Mucosa of descending colon (tissue), 3 donors: ENCODE data around the gene DIRAS1. TPM values are rescaled to one million over a fixed set of nuclear protein-coding genes. Genes with fewer than 3 reads are reported as not detected.

Experiments used
- ATAC-seq: fragments of 200-7000 bp; cut with Tn5 transposase; one replicate; pipeline ENCODE4 v1.9.1; 2020; ENCODE audit warnings: mild to moderate bottlenecking, moderate library complexity
- DNase-seq, 3 donors: peaks; one replicate each; pipeline ENCODE4 v3.0.0-alpha.2; 2020
- H3K36me3 ChIP-seq: fragments of 200-600 bp; one replicate; pipeline ENCODE4 v1.8.0; 2021; ENCODE audit warnings: low read depth, mild to moderate bottlenecking
- H3K4me1 ChIP-seq: fragments of 200-600 bp; one replicate; pipeline ENCODE4 v1.8.0; 2021; ENCODE audit warnings: low read depth, mild to moderate bottlenecking
- H3K4me3 ChIP-seq: fragments of 200-600 bp; one replicate; pipeline ENCODE4 v1.8.0; 2021; ENCODE audit warnings: mild to moderate bottlenecking
- H3K9me3 ChIP-seq: fragments of 200-600 bp; one replicate; pipeline ENCODE4 v1.8.0; 2021; ENCODE audit warnings: mild to moderate bottlenecking
- intact Hi-C, 2 donors: fragments of 100-400 bp; cut with DNase I in 1 of 2; cut with micrococcal nuclease in 1 of 2; formaldehyde crosslinking; loops; one replicate each; pipeline versions ENCODE4 v1.11.0 to v1.11.1; 2022; cut with DNase I, micrococcal nuclease
- long read RNA-seq, 2 donors: library from polyadenylated mRNA; unstranded; transcript quantifications; one replicate each; pipeline ENCODE4 v2.0.0, GENCODE V29; 2019 to 2021
- total RNA-seq, 3 donors: library from RNA; stranded (reverse); fragmentation: NEBNext Ultra II Directional in 2 of 3; extraction: Animal tissue kit (Norgen Biotek cat#: 25700) in 2 of 3; gene quantifications; one replicate each; pipeline versions ENCODE4 v1.2.1 to v1.2.4, GENCODE V29; 2021 to 2023
- TF ChIP-seq, protein P1 (sequence below): fragments of 200-600 bp; IDR thresholded peaks from one replicate; pipeline ENCODE4 v1.8.0; 2022; ENCODE audit warnings: antibody characterized with exemption, mild to moderate bottlenecking
- donor health status: DM: no; HTN: no; CAD: no; lungs with moderate emphysema.
- donor health status: DM: no; HTN: no; CAD: no.
- donor health status: DM: no; HTN: yes; CAD: no.

The DIRAS1 gene, protein sequence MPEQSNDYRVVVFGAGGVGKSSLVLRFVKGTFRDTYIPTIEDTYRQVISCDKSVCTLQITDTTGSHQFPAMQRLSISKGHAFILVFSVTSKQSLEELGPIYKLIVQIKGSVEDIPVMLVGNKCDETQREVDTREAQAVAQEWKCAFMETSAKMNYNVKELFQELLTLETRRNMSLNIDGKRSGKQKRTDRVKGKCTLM
- total RNA-seq: 1 to 10 TPM in 1 of 3 donors, under 1 TPM in 2; 0.20 to 1.7 (median 0.80) TPM
- long read RNA-seq, donor 1, partial matches to known transcripts: 0 of 3 reads
- long read RNA-seq, donor 1, other reads (novel, unspliced or antisense): 1 of 3 reads
- long read RNA-seq, donor 2: 0 reads

DNA sequence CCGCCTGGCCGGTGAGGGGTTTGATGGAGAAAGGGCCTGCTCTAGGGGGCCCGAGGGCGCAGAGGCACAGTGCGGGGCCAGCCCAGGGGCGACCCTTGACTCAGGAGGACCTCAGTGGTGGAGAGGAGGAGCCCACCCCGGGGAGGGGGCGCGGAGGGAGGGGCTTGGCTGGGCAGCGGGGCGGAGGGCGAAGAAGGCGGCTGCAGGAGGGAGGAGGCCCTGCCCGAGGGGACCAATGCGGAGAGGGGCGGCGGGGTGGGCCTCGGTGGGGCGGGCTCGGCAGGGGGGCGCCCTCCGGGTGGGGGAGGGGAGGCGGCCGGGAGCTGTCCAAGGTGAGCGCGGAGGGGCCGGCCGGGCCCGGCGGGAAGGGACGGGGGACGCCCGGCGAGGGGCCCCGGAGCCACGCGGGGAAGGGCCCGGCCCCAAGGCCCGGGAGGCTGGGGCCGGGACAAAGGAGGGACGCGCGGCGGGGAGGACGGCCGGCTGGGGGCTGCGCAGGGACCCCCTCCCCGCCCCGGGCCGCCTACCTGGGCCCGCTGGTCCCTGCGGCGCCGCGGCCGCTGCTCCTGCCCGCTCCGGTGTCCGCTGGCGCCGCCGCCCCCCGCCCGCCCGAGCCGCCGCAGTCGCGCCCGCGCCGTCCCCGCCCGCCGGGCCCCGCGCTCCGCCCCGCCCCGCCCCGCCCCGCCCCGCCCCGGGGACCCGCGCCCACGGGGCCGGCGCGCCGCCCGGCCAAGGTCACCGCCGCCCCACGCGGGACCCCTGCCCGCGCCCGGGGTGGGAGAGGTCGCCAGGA is at the start of gene DIRAS1:
Gene DIRAS1, minus strand, starts transcription at position 596 of the 793 bp plus-strand sequence. CDS start 3,566 bp downstream, outside the sequence.
- TF ChIP-seq, protein P1, sequence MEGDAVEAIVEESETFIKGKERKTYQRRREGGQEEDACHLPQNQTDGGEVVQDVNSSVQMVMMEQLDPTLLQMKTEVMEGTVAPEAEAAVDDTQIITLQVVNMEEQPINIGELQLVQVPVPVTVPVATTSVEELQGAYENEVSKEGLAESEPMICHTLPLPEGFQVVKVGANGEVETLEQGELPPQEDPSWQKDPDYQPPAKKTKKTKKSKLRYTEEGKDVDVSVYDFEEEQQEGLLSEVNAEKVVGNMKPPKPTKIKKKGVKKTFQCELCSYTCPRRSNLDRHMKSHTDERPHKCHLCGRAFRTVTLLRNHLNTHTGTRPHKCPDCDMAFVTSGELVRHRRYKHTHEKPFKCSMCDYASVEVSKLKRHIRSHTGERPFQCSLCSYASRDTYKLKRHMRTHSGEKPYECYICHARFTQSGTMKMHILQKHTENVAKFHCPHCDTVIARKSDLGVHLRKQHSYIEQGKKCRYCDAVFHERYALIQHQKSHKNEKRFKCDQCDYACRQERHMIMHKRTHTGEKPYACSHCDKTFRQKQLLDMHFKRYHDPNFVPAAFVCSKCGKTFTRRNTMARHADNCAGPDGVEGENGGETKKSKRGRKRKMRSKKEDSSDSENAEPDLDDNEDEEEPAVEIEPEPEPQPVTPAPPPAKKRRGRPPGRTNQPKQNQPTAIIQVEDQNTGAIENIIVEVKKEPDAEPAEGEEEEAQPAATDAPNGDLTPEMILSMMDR: no peak
- H3K36me3 ChIP-seq: no peaks in the 10 kb centered on the region
- no peaks in the 10 kb centered on the region for H3K9me3 ChIP-seq
- no peak for ATAC-seq
- DNase-seq: no peak
- H3K4me3 ChIP-seq: no peak within 1 kb of the TSS
- no peaks in the 10 kb centered on the region for H3K4me1 ChIP-seq
- intact Hi-C loops: no loop called here

- DNase-seq (peak in 1 of 3 donors; percentile 52), ATAC-seq (peak; percentile 29)
- Histone ChIP-seq H3K4me1 (peaks cover 7% of the 10 kb centered on the region), H3K9me3 (no peaks in the 10 kb centered on the region), H3K36me3 (no peaks in the 10 kb centered on the region), H3K4me3 (no peak overlapping the region)
- intact Hi-C loops: no loop called here
- TF ChIP-seq, protein P1: no peak
Measured at GRCh38 chr19:2770055-2771013, 49.2 kb upstream of the DIRAS1 start.

DNA sequence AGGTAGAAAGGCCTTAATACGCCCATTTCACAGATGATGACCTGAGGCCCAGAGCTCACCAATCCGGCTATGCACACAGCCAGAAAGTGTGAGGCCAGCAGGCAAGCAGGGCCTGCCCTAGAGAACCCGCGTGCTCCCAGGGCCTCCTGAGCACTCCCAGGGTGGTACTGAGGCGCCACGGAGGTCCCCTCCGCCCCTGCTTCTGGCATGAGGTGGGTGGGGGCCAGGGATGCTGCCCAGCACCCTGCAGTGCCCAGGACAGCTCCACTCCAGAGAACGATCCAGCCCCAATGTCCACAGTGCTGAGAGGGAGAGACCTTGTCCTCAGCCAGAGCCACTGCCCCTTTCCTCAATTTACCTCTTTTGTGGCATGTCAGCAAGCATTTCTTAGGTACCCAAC is 48.0 kb upstream of the DIRAS1 start:
- Histone ChIP-seq H3K9me3 (no peaks in the 10 kb centered on the region), H3K4me1 (peaks cover 7% of the 10 kb centered on the region), H3K4me3 (no peak overlapping the region), H3K36me3 (no peaks in the 10 kb centered on the region)
- DNase-seq: no peak
- no peak for ATAC-seq
- TF ChIP-seq, protein P1: no peak
- intact Hi-C loops: no loop called here

DNA sequence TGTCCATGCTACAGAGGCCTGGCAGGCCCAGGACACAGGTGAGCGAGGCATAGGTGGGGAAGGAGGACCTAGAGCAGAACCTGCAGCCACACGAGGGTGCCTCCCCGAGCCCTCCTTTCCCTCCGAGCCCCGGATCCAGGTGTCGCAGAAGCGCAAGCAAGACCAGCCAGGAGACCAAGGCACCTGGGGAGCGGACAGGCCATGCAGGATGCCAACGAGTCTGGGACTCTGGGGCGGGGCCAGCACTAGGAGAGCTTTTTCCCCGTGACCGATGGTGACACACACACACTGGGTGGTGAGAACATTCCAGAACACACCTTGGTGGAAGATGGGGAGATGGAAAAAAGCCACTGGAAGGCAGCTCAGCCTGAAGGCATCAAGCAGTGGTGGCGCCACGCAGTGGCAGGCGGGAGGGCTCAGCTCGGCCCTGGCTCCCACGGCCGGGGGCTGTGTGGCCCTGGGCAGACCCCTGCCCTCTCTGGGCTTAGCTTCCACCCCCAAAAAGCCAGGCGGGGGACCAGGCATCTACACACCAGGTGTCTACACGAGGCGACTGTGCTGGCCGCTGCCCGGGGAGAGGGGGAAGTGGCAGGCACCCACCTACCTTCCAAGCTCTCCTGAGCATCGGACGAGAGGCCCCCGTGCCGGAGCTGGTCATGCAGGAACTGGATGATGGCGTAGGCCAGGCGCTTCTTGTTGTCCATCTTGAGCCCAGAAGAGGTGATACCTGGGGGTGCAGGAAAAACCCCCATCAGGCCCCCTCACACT is 47.4 kb upstream of the DIRAS1 start:
- Histone ChIP-seq H3K9me3 (no peaks in the 10 kb centered on the region), H3K36me3 (no peaks in the 10 kb centered on the region), H3K4me1 (peaks cover 7% of the 10 kb centered on the region), H3K4me3 (no peak overlapping the region)
- ATAC-seq (no peak), DNase-seq (no peak)
- TF ChIP-seq, protein P1: no peak
- intact Hi-C loops: no loop called here

- DNase-seq (no peak), ATAC-seq (no peak)
- Histone ChIP-seq H3K4me3 (no peak overlapping the region), H3K36me3 (no peaks in the 10 kb centered on the region), H3K9me3 (no peaks in the 10 kb centered on the region), H3K4me1 (peaks cover 7% of the 10 kb centered on the region)
- intact Hi-C loops: no loop called here
- TF ChIP-seq, protein P1: no peak
Measured at GRCh38 chr19:2767688-2768087, 46.5 kb upstream of the DIRAS1 start.
